Mesothelial cell of epicardium (in vitro differentiated cells): ENCODE data around the gene ONECUT3. TPM values are rescaled to one million over a fixed set of nuclear protein-coding genes. Genes with fewer than 3 reads are reported as not detected.

Source experiments
- DNase-seq, 2 experiments: peaks; one replicate each; pipeline ENCODE4 v3.0.0; 2021; ENCODE audit warnings: low spot score in 2 of 2; ENCODE audit not compliant: unreplicated experiment in 2 of 2
- H3K27ac Mint-ChIP-seq: 2 replicates; pipeline ENCODE4 v1.8.0; 2021; ENCODE audit warnings: mixed read lengths
- H3K27me3 Mint-ChIP-seq: 2 replicates; pipeline ENCODE4 v1.8.0; 2021; ENCODE audit warnings: low read depth, mixed read lengths
- H3K36me3 Mint-ChIP-seq: 2 replicates; pipeline ENCODE4 v1.8.0; 2021; ENCODE audit warnings: mixed read lengths
- H3K4me1 Mint-ChIP-seq: 2 replicates; pipeline ENCODE4 v1.8.0; 2021; ENCODE audit warnings: mixed read lengths
- H3K4me3 Mint-ChIP-seq: 2 replicates; pipeline ENCODE4 v1.8.0; 2021; ENCODE audit warnings: mild to moderate bottlenecking, moderate library complexity, mixed read lengths
- H3K9me3 Mint-ChIP-seq: 2 replicates; pipeline ENCODE4 v1.8.0; 2021; ENCODE audit warnings: mixed read lengths
- CTCF ChIP-seq: fragments of 200-600 bp; sonication (generic); IDR thresholded peaks from one replicate; pipeline ENCODE4 v1.5.0; 2021; ENCODE audit warnings: antibody characterized with exemption; ENCODE audit not compliant: unreplicated experiment
- total RNA-seq: library from RNA; stranded (reverse); gene quantifications from 3 replicates; pipeline ENCODE4 v1.2.1, GENCODE V29; 2021

ONECUT3 gene
- total RNA-seq, 1 donor from 2014 or later: not detected

- Mint-ChIP-seq H3K9me3 (no peaks in the 10 kb centered on the region), H3K27me3 (peaks cover 82% of the 10 kb centered on the region), H3K36me3 (no peaks in the 10 kb centered on the region), H3K4me3 (no peak overlapping the region), H3K27ac (no peak overlapping the region), H3K4me1 (peaks cover 4% of the 10 kb centered on the region)
- no peak for TF ChIP-seq CTCF
- no peak for DNase-seq
Measured at GRCh38 chr19:1744133-1744665, 9.1 kb upstream of the ONECUT3 start.

- no peak for TF ChIP-seq CTCF
- Mint-ChIP-seq H3K4me3 (no peak overlapping the region), H3K4me1 (peaks cover 4% of the 10 kb centered on the region), H3K27ac (no peak overlapping the region), H3K9me3 (no peaks in the 10 kb centered on the region), H3K27me3 (peaks cover 79% of the 10 kb centered on the region), H3K36me3 (no peaks in the 10 kb centered on the region)
- no peak for DNase-seq
Measured at GRCh38 chr19:1744822-1745563, 8.3 kb upstream of the ONECUT3 start.

GRCh38 chr19:1745589-1746031 lies 7.7 kb upstream of the ONECUT3 start:
- DNase-seq: no peak
- H3K9me3 Mint-ChIP-seq: no peaks in the 10 kb centered on the region
- peaks cover 79% of the 10 kb centered on the region for H3K27me3 Mint-ChIP-seq
- no peak overlapping the region for H3K4me3 Mint-ChIP-seq
- no peak for TF ChIP-seq CTCF
- peaks cover 4% of the 10 kb centered on the region for H3K4me1 Mint-ChIP-seq
- H3K36me3 Mint-ChIP-seq: no peaks in the 10 kb centered on the region
- H3K27ac Mint-ChIP-seq: no peak overlapping the region

- Mint-ChIP-seq H3K4me3 (no peak overlapping the region), H3K36me3 (no peaks in the 10 kb centered on the region)
Measured at GRCh38 chr19:1746401-1747284, 6.7 kb upstream of the ONECUT3 start.

More at GRCh38 chr19:1746401-1747284, 6.7 kb upstream of the ONECUT3 start:
- no peak for DNase-seq
- Mint-ChIP-seq H3K27ac (no peak overlapping the region), H3K9me3 (no peaks in the 10 kb centered on the region), H3K27me3 (peaks cover 81% of the 10 kb centered on the region), H3K4me1 (peaks cover 4% of the 10 kb centered on the region)
- no peak for TF ChIP-seq CTCF
